GM21528 (cell line): ENCODE data around the gene TXNDC15.
"Not testable (repeated sequence)": the region's sequence is repeated elsewhere in the genome, so short reads cannot be mapped to it uniquely, and the experiment has no call there.

Experiments used
- ATAC-seq: cut with Tn5 transposase; IDR thresholded peaks from one replicate; pipeline ENCODE4 v1.9.1; 2021; ENCODE audit warnings: mild to moderate bottlenecking, moderate library complexity; ENCODE audit not compliant: unreplicated experiment, low FRiP score

The TXNDC15 gene

GRCh38 chr5:134873987-134874830, at the start of gene TXNDC15:
TXNDC15 (plus strand) TSS chr5:134874371; CDS start chr5:134874428, 57 bp downstream.
- ATAC-seq = peak; percentile 84

- ATAC-seq = no peak
Observed at GRCh38 chr5:134824681-134825080, 49.5 kb upstream of the TXNDC15 start.

GRCh38 chr5:134825212-134825611, 49.0 kb upstream of the TXNDC15 start:
- no peak for ATAC-seq

GRCh38 chr5:134833340-134834032, 40.7 kb upstream of the TXNDC15 start:
- ATAC-seq = no peak

- ATAC-seq = no peak
Observed at GRCh38 chr5:134835623-134836022, 38.5 kb upstream of the TXNDC15 start.

- no peak for ATAC-seq
Observed at GRCh38 chr5:134837530-134838181, 36.5 kb upstream of the TXNDC15 start.

GRCh38 chr5:134838361-134838760, 35.8 kb upstream of the TXNDC15 start:
- not testable (repeated sequence) for ATAC-seq

GRCh38 chr5:134840811-134841210, 33.4 kb upstream of the TXNDC15 start:
- no peak for ATAC-seq

- no peak for ATAC-seq
Observed at GRCh38 chr5:134844252-134844651, 29.9 kb upstream of the TXNDC15 start.

GRCh38 chr5:134845335-134845851, 28.8 kb upstream of the TXNDC15 start:
- no peak for ATAC-seq

GRCh38 chr5:134845852-134846640, 28.1 kb upstream of the TXNDC15 start, which contains the start of gene C5orf24:
C5orf24 (plus strand) TSS chr5:134845968; CDS start chr5:134854901, 8,933 bp downstream.
- peak; percentile 91 for ATAC-seq

- no peak for ATAC-seq
Observed at GRCh38 chr5:134846641-134846960, 27.6 kb upstream of the TXNDC15 start.

- not testable (repeated sequence) for ATAC-seq
Observed at GRCh38 chr5:134849434-134849933, 24.7 kb upstream of the TXNDC15 start.

- ATAC-seq = no peak
Observed at GRCh38 chr5:134851307-134851923, 22.8 kb upstream of the TXNDC15 start.

- ATAC-seq = not testable (repeated sequence)
Observed at GRCh38 chr5:134856465-134856864, 17.7 kb upstream of the TXNDC15 start.

- ATAC-seq = no peak
Observed at GRCh38 chr5:134857401-134857800, 16.8 kb upstream of the TXNDC15 start.

GRCh38 chr5:134864707-134865106, 9.5 kb upstream of the TXNDC15 start:
- ATAC-seq = no peak

GRCh38 chr5:134873494-134873893, 677 bp upstream of the TXNDC15 start:
- no peak for ATAC-seq

- peak; percentile 38 for ATAC-seq
Observed at GRCh38 chr5:134874831-134875655, 872 bp downstream of the TXNDC15 start.
